A549 (cell line): ENCODE data around the gene DNM3. TPM values are rescaled to one million over a fixed set of nuclear protein-coding genes. Genes with fewer than 3 reads are reported as not detected.

Experiments used
- ATAC-seq, 2 experiments: fragments of 200-7000 bp in 1 of 2; fragments of >200 bp in 1 of 2; cut with Nextera tagmentation in 1 of 2; cut with Tn5 transposase in 1 of 2; 3 replicates each; pipeline versions ENCODE4 v1.8.0 to v1.9.1; 2018 to 2020; ENCODE audit warnings: mild to moderate bottlenecking in 1 of 2, moderate library complexity in 1 of 2
- CTCF ChIA-PET: fragments of 300-600 bp; sonication (Branson Sonifier 250); formaldehyde crosslinking; extraction: SDS; loops from one replicate; lab custom pipeline; 2021; ENCODE audit warnings: antibody characterized with exemption, inconsistent platforms; lab: Yijun Ruan, JAX
- POLR2A ChIA-PET: fragments of 350-600 bp; formaldehyde crosslinking; extraction: SDS; loops from one replicate; lab custom pipeline; 2021; ENCODE audit warnings: antibody characterized with exemption, inconsistent platforms; lab: Yijun Ruan, JAX
- DNase-seq, 2 experiments: peaks; one replicate each; pipeline versions ENCODE4 v3.0.0 to v3.0.0-alpha.2; 2011 to 2016; ENCODE audit warnings: low read depth in 1 of 2, low spot score in 1 of 2
- FAIRE-seq: peaks from 2 replicates; lab custom pipeline; 2011; peaks lifted over from hg19 to GRCh38; lab: Jason Lieb, UNC
- H3K27ac ChIP-seq, 2 experiments: fragments of >200 bp; sonication (Bioruptor Twin); formaldehyde crosslinking; 3 replicates each; pipeline ENCODE4 v1.5.1; 2016 to 2017
- H3K4me1 ChIP-seq: fragments of >200 bp; sonication (Bioruptor Twin); formaldehyde crosslinking; 3 replicates; pipeline ENCODE4 v1.6.1; 2016
- H3K4me2 ChIP-seq: fragments of >200 bp; sonication (Bioruptor Twin); formaldehyde crosslinking; 3 replicates; pipeline ENCODE4 v1.6.1; 2016
- H3K4me3 ChIP-seq: fragments of >200 bp; sonication (Bioruptor Twin); formaldehyde crosslinking; 3 replicates; pipeline ENCODE4 v1.5.1; 2016
- H3K9me3 ChIP-seq: fragments of >200 bp; sonication (Bioruptor Twin); formaldehyde crosslinking; 3 replicates; pipeline ENCODE4 v1.6.1; 2016
- BCL3 ChIP-seq: fragments of >200 bp; sonication (Bioruptor Twin); formaldehyde crosslinking; IDR thresholded peaks from 3 replicates; pipeline ENCODE4 v1.6.1; 2016
- CBX2 ChIP-seq: fragments of 200-600 bp; sonication (generic); IDR thresholded peaks from 2 replicates; pipeline ENCODE4 v1.6.1; 2016; ENCODE audit warnings: low read depth, mild to moderate bottlenecking, borderline replicate concordance
- CEBPB ChIP-seq, 2 experiments: fragments of >200 bp in 1 of 2; sonication (Bioruptor Twin) in 1 of 2; formaldehyde crosslinking in 1 of 2; IDR thresholded peaks; 2 replicates each; pipeline ENCODE4 v1.6.1; 2012 to 2016
- CHD4 ChIP-seq: fragments of 200-600 bp; sonication (generic); IDR thresholded peaks from 2 replicates; pipeline ENCODE4 v1.6.1; 2016; ENCODE audit warnings: antibody characterized with exemption, mild to moderate bottlenecking, borderline replicate concordance
- CTCF ChIP-seq: fragments of >200 bp; sonication (Bioruptor Twin); formaldehyde crosslinking; IDR thresholded peaks from 3 replicates; pipeline ENCODE4 v1.5.1; 2016
- EHMT2 ChIP-seq: fragments of 200-600 bp; sonication (generic); IDR thresholded peaks from 2 replicates; pipeline ENCODE4 v1.6.1; 2016; ENCODE audit warnings: antibody characterized with exemption, low read depth, mild to moderate bottlenecking, moderate library complexity
- EP300 ChIP-seq, 2 experiments: fragments of >200 bp; sonication (Bioruptor Twin); formaldehyde crosslinking; IDR thresholded peaks; 2 replicates in 1 of 2; 3 replicates in 1 of 2; pipeline ENCODE4 v1.6.1; 2016 to 2017
- FOSB ChIP-seq: fragments of 250-450 bp; sonication (Bioruptor Pico); IDR thresholded peaks from 2 replicates; pipeline ENCODE4 v1.5.0; 2020; ENCODE audit warnings: mild to moderate bottlenecking, moderate library complexity
- HDAC2 ChIP-seq: fragments of 200-600 bp; sonication (generic); IDR thresholded peaks from 2 replicates; pipeline ENCODE4 v1.6.1; 2016
- HEYL ChIP-seq: fragments of 250-450 bp; sonication (Bioruptor Pico); IDR thresholded peaks from 2 replicates; pipeline ENCODE4 v1.8.0; 2021; ENCODE audit warnings: mild to moderate bottlenecking, moderate library complexity
- HOXA7 ChIP-seq: fragments of 250-450 bp; sonication (Bioruptor Pico); IDR thresholded peaks from 2 replicates; pipeline ENCODE4 v1.5.0; 2020; ENCODE audit warnings: mild to moderate bottlenecking, moderate library complexity
- JUN ChIP-seq, 2 experiments: fragments of >200 bp; sonication (Bioruptor Twin); formaldehyde crosslinking; IDR thresholded peaks; 2 replicates in 1 of 2; 3 replicates in 1 of 2; pipeline ENCODE4 v1.6.1; 2016 to 2017
- JUNB ChIP-seq: fragments of >200 bp; sonication (Bioruptor Twin); formaldehyde crosslinking; IDR thresholded peaks from 2 replicates; pipeline ENCODE4 v1.6.1; 2016
- KDM1A ChIP-seq: fragments of 200-600 bp; sonication (generic); IDR thresholded peaks from 2 replicates; pipeline ENCODE4 v1.6.1; 2016; ENCODE audit warnings: low read depth, mild to moderate bottlenecking
- KDM5A ChIP-seq: fragments of 200-600 bp; sonication (generic); IDR thresholded peaks from 2 replicates; pipeline ENCODE4 v1.6.1; 2016; ENCODE audit warnings: antibody characterized with exemption, mild to moderate bottlenecking
- MAFK ChIP-seq: fragments of 450-650 bp; IDR thresholded peaks from 2 replicates; pipeline ENCODE4 v1.6.1; 2014; ENCODE audit not compliant: partially characterized antibody
- MAZ ChIP-seq: fragments of 150-350 bp; IDR thresholded peaks from 2 replicates; pipeline ENCODE4 v1.6.1; 2014; ENCODE audit warnings: antibody characterized with exemption, low read depth, low read length, borderline replicate concordance
- NFE2L2 ChIP-seq: fragments of 150-350 bp; conservative IDR thresholded peaks from 2 replicates; pipeline ENCODE4 v1.6.1; 2014; ENCODE audit warnings: low read length
- NR3C1 ChIP-seq: fragments of >200 bp; sonication (Bioruptor Twin); formaldehyde crosslinking; IDR thresholded peaks from 3 replicates; pipeline ENCODE4 v1.6.1; 2017
- PHF8 ChIP-seq: fragments of 200-600 bp; sonication (generic); IDR thresholded peaks from 2 replicates; pipeline ENCODE4 v1.6.1; 2016; ENCODE audit warnings: low read depth, mild to moderate bottlenecking, antibody characterized with exemption, moderate library complexity, borderline replicate concordance
- POLR2A ChIP-seq: IDR thresholded peaks from 2 replicates; pipeline ENCODE4 v1.6.1; 2012; ENCODE audit warnings: mild to moderate bottlenecking, low read length
- RAD21 ChIP-seq, 2 experiments: fragments of >200 bp in 1 of 2; sonication (Bioruptor Twin) in 1 of 2; formaldehyde crosslinking in 1 of 2; IDR thresholded peaks in 1 of 2; conservative IDR thresholded peaks in 1 of 2; 2 replicates in 1 of 2; 3 replicates in 1 of 2; pipeline ENCODE4 v1.6.1; 2012 to 2018; ENCODE audit warnings: inconsistent platforms in 1 of 2
- RARB ChIP-seq: fragments of 250-450 bp; sonication (Bioruptor Pico); IDR thresholded peaks from 2 replicates; pipeline ENCODE4 v1.8.0; 2021; ENCODE audit warnings: mild to moderate bottlenecking, moderate library complexity
- RFX5 ChIP-seq: fragments of 450-650 bp; IDR thresholded peaks from 2 replicates; pipeline ENCODE4 v1.7.1; 2014; ENCODE audit warnings: antibody characterized with exemption, mild to moderate bottlenecking, moderate library complexity
- SMC3 ChIP-seq: fragments of >200 bp; sonication (Bioruptor Twin); formaldehyde crosslinking; IDR thresholded peaks from 3 replicates; pipeline ENCODE4 v1.6.1; 2018; ENCODE audit warnings: inconsistent platforms
- USF2 ChIP-seq: fragments of 450-650 bp; IDR thresholded peaks from 2 replicates; pipeline ENCODE4 v1.6.1; 2014; ENCODE audit warnings: antibody characterized with exemption
- ZC3H11A ChIP-seq: fragments of 450-650 bp; IDR thresholded peaks from 2 replicates; pipeline ENCODE4 v1.6.1; 2014; ENCODE audit warnings: antibody characterized with exemption, mild to moderate bottlenecking
- WGBS: methylation state at CpG from one replicate; pipeline ENCODE4 v1.1.6; 2017; ENCODE audit errors: missing lambda C conversion rate; 5-methylcytosine and 5-hydroxymethylcytosine counted together
- polyA plus RNA-seq, 4 experiments: library from polyadenylated mRNA; depleted of rRNA in 3 of 4; stranded (reverse); fragments of >200 nt; fragmentation: RNase III in 1 of 4; extraction: RNeasy Plus Mini Kit Qiagen cat#74134 plus additional on column Dnase treatment in 1 of 4; gene quantifications; 2 replicates in 3 of 4; 3 replicates in 1 of 4; pipeline ENCODE4 v1.2.3, GENCODE V29; 2011 to 2017
- TF ChIP-seq, protein P1 (sequence below): IDR thresholded peaks from 2 replicates; pipeline ENCODE4 v1.6.1; 2012
- TF ChIP-seq, protein P2 (sequence below): IDR thresholded peaks from 2 replicates; pipeline ENCODE4 v1.6.1; 2012
- TF ChIP-seq, protein P3 (sequence below): fragments of 250-450 bp; sonication (Bioruptor Pico); IDR thresholded peaks from 2 replicates; pipeline ENCODE4 v1.5.0; 2020; ENCODE audit warnings: low read depth, mild to moderate bottlenecking, moderate library complexity
- TF ChIP-seq, protein P4 (sequence below): fragments of 150-350 bp; IDR thresholded peaks from 2 replicates; pipeline ENCODE4 v1.6.1; 2014; ENCODE audit warnings: low read depth, mild to moderate bottlenecking, low read length

DNM3 gene
- polyA plus RNA-seq, 2 of the 4 experiments (the other 2 are of a cell fraction): 0.57 to 1.5 TPM

- TF ChIP-seq, protein P1, sequence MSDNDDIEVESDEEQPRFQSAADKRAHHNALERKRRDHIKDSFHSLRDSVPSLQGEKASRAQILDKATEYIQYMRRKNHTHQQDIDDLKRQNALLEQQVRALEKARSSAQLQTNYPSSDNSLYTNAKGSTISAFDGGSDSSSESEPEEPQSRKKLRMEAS: no peak
- no peak for TF ChIP-seq RAD21 (conservative IDR thresholded peaks at IDR 0.05 in 1 of 2, IDR thresholded peaks at IDR 0.05 in 1 of 2)
- no peak for TF ChIP-seq POLR2A
- TF ChIP-seq KDM5A: no peak
- TF ChIP-seq, protein P2, sequence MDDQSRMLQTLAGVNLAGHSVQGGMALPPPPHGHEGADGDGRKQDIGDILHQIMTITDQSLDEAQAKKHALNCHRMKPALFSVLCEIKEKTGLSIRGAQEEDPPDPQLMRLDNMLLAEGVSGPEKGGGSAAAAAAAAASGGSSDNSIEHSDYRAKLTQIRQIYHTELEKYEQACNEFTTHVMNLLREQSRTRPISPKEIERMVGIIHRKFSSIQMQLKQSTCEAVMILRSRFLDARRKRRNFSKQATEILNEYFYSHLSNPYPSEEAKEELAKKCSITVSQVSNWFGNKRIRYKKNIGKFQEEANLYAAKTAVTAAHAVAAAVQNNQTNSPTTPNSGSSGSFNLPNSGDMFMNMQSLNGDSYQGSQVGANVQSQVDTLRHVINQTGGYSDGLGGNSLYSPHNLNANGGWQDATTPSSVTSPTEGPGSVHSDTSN: no peak
- TF ChIP-seq SMC3: no peak
- TF ChIP-seq RARB (CRISPR knock-in tag): no peak
- no peak for TF ChIP-seq CHD4
- TF ChIP-seq NR3C1: no peak
- no peak for TF ChIP-seq KDM1A
- no peak for TF ChIP-seq HDAC2
- no peak for TF ChIP-seq CTCF
- TF ChIP-seq HOXA7 (CRISPR knock-in tag): no peak
- no peak for TF ChIP-seq PHF8
- CTCF ChIA-PET: interaction anchor here (0.9 to 1.6 kb wide), 5 partner anchors 9 to 386 kb away, joined by 3 to 5 read pairs (median 4); no protein-coding TSS in a partner anchor
- no peak for FAIRE-seq
- Histone ChIP-seq H3K27ac (no peak overlapping the region), H3K4me1 (peaks cover 14% of the 10 kb centered on the region), H3K9me3 (no peaks in the 10 kb centered on the region), H3K4me2 (no peak overlapping the region), H3K4me3 (no peak overlapping the region)
- DNase-seq: no peak
- ATAC-seq: no peak
- POLR2A ChIA-PET: no interaction called here
Observed at GRCh38 chr1:172043900-172044299, 202.6 kb downstream of the DNM3 start.

DNA sequence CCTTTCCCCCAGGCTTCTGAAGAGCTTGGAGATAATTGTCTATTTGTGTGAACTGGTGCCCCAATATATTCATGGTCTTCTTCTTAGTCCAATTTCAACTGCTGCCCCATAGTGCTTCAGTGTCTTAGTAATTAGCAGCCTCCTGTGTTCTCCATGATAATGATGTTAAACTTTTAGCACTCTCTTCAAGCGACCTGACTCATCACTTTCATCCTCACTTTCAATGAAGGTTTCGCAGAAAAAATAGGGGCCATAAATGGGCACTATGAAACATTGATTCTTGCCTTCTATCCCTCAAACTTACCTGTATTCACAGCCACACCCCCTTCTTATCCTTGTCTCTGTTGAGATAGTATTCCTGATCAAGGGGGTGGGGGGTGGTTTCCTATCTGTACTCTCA, 210.6 kb downstream of the DNM3 start:
- H3K9me3 ChIP-seq: no peaks in the 10 kb centered on the region
- H3K27ac ChIP-seq: no peak overlapping the region
- ATAC-seq: no peak
- no peak overlapping the region for H3K4me2 ChIP-seq
- DNase-seq: no peak
- no peak for FAIRE-seq
- POLR2A ChIA-PET: no interaction called here
- WGBS: 59% methylated on average over 2 of the region's 2 CpGs
- TF ChIP-seq KDM5A: no peak
- peak; percentile 42 for TF ChIP-seq MAFK
- no peak for TF ChIP-seq RFX5
- TF ChIP-seq, protein P3, sequence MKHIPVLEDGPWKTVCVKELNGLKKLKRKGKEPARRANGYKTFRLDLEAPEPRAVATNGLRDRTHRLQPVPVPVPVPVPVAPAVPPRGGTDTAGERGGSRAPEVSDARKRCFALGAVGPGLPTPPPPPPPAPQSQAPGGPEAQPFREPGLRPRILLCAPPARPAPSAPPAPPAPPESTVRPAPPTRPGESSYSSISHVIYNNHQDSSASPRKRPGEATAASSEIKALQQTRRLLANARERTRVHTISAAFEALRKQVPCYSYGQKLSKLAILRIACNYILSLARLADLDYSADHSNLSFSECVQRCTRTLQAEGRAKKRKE (CRISPR knock-in tag): no peak
- TF ChIP-seq MAZ: no peak
- no peak for TF ChIP-seq FOSB (CRISPR knock-in tag)
- TF ChIP-seq, protein P4, sequence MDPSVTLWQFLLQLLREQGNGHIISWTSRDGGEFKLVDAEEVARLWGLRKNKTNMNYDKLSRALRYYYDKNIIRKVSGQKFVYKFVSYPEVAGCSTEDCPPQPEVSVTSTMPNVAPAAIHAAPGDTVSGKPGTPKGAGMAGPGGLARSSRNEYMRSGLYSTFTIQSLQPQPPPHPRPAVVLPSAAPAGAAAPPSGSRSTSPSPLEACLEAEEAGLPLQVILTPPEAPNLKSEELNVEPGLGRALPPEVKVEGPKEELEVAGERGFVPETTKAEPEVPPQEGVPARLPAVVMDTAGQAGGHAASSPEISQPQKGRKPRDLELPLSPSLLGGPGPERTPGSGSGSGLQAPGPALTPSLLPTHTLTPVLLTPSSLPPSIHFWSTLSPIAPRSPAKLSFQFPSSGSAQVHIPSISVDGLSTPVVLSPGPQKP: no peak
- TF ChIP-seq, all 56 proteins: peak for 1
- CTCF ChIA-PET: interaction anchor here (0.9 kb wide), 1 partner anchor 67 kb away, joined by 3 read pairs; no protein-coding TSS in a partner anchor
- no peak overlapping the region for H3K4me3 ChIP-seq
- no peaks in the 10 kb centered on the region for H3K4me1 ChIP-seq

DNA sequence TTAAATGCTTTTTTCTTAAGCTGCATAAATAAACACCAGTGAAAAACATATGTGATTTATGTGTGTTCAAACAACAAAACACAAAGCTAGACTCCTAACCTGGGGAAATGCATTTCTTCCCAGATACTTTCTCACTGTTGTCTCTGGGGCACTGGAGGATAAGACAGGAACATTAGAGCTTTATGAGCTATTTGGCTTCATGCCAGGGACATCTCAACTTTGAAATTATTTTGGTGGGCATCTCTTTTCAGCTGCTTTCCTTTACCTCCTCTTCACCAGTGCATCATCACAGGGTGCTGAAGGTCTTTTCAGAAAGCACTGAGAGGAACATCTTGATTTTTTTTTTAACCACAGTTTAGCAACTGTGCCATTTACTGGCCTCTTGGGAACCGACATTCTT, 212.9 kb downstream of the DNM3 start:
- ChIA-PET POLR2A (no interaction called here), CTCF (interaction anchor here (0.7 to 0.8 kb wide), 3 partner anchors 11 to 50 kb away, joined by 3 to 4 read pairs (median 4); no protein-coding TSS in a partner anchor)
- no peak for DNase-seq
- H3K4me2 ChIP-seq: no peak overlapping the region
- WGBS: 85% methylated on average over 1 of the region's 1 CpG
- no peak for FAIRE-seq
- no peaks in the 10 kb centered on the region for H3K4me1 ChIP-seq
- no peak overlapping the region for H3K4me3 ChIP-seq
- no peaks in the 10 kb centered on the region for H3K9me3 ChIP-seq
- ATAC-seq: no peak
- no peak overlapping the region for H3K27ac ChIP-seq
- TF ChIP-seq USF2: no peak
- no peak for TF ChIP-seq NFE2L2
- no peak for TF ChIP-seq BCL3
- no peak for TF ChIP-seq RAD21 (conservative IDR thresholded peaks at IDR 0.05 in 1 of 2, IDR thresholded peaks at IDR 0.05 in 1 of 2)
- TF ChIP-seq CBX2: no peak
- TF ChIP-seq RARB (CRISPR knock-in tag): no peak
- no peak for TF ChIP-seq HEYL (CRISPR knock-in tag)
- TF ChIP-seq ZC3H11A: no peak
- TF ChIP-seq MAFK: no peak
- TF ChIP-seq JUNB: no peak
- no peak for TF ChIP-seq EP300 (IDR thresholded peaks at IDR 0.05)
- no peak for TF ChIP-seq JUN (IDR thresholded peaks at IDR 0.05)
- no peak for TF ChIP-seq SMC3
- TF ChIP-seq CEBPB (IDR thresholded peaks at IDR 0.05): no peak
- no peak for TF ChIP-seq EHMT2
